Choroid plexus epithelial cell (primary cell): ENCODE data around the gene CPD.
"Not testable (repeated sequence)": the region's sequence is repeated elsewhere in the genome, so short reads cannot be mapped to it uniquely, and the experiment has no call there.

Source experiments
- DNase-seq: peaks from one replicate; pipeline ENCODE4 v3.0.0-alpha.2; 2010; ENCODE audit warnings: low read depth
- H3K4me3 ChIP-seq: 2 replicates; pipeline ENCODE4 v1.5.1; 2011; ENCODE audit warnings: low read depth, mild to moderate bottlenecking, control low read depth, low read length, moderate library complexity
- CTCF ChIP-seq: conservative IDR thresholded peaks from 2 replicates; pipeline ENCODE4 v1.5.1; 2011; ENCODE audit warnings: low read depth, mild to moderate bottlenecking, control low read depth, inconsistent platforms, low read length, moderate library complexity

The CPD gene

GRCh38 chr17:30345527-30346075 is 33.1 kb upstream of the CPD start:
- no peak overlapping the region for H3K4me3 ChIP-seq
- DNase-seq: no peak
- TF ChIP-seq CTCF: no peak

- peak; percentile 77 for DNase-seq
- TF ChIP-seq CTCF: no peak
Measured at GRCh38 chr17:30346221-30346795, 32.4 kb upstream of the CPD start.

GRCh38 chr17:30347488-30347887 is 31.2 kb upstream of the CPD start:
- no peak for DNase-seq
- no peak for TF ChIP-seq CTCF
- no peak overlapping the region for H3K4me3 ChIP-seq

More at GRCh38 chr17:30346221-30346795, 32.4 kb upstream of the CPD start:
- H3K4me3 ChIP-seq: no peak overlapping the region

- TF ChIP-seq CTCF: no peak
- H3K4me3 ChIP-seq: no peak overlapping the region
- no peak for DNase-seq
Measured at GRCh38 chr17:30349252-30349651, 29.5 kb upstream of the CPD start.

GRCh38 chr17:30351263-30351662 is 27.5 kb upstream of the CPD start:
- not testable (repeated sequence) for H3K4me3 ChIP-seq, DNase-seq

GRCh38 chr17:30351735-30352134 is 27.0 kb upstream of the CPD start:
- TF ChIP-seq CTCF: no peak
- no peak overlapping the region for H3K4me3 ChIP-seq
- DNase-seq: no peak

GRCh38 chr17:30352240-30352814 is 26.4 kb upstream of the CPD start:
- DNase-seq: no peak
- no peak for TF ChIP-seq CTCF
- no peak overlapping the region for H3K4me3 ChIP-seq
